GM10847 (cell line): Measurements from ENCODE around the gene MISP.

ENCODE experiments used
- POLR2A ChIP-seq: IDR thresholded peaks from 2 replicates; pipeline ENCODE4 v1.6.1; 2011; ENCODE audit not compliant: insufficient read length; ENCODE audit errors: extremely low read depth

The MISP gene

GRCh38 chr19:739998-740715 lies 10.8 kb upstream of the MISP start:
- no peak for TF ChIP-seq POLR2A

- no peak for TF ChIP-seq POLR2A
Observed at GRCh38 chr19:741506-742131, 9.3 kb upstream of the MISP start.

- TF ChIP-seq POLR2A, result no peak
Observed at GRCh38 chr19:742540-743075, 8.3 kb upstream of the MISP start.

- TF ChIP-seq POLR2A, result no peak
Observed at GRCh38 chr19:743168-743687, 7.7 kb upstream of the MISP start.

- TF ChIP-seq POLR2A, result no peak
Observed at GRCh38 chr19:746208-746819, 4.6 kb upstream of the MISP start.

GRCh38 chr19:746956-747355 lies 4.0 kb upstream of the MISP start:
- no peak for TF ChIP-seq POLR2A

- TF ChIP-seq POLR2A, result no peak
Observed at GRCh38 chr19:747432-748273, 3.3 kb upstream of the MISP start.

GRCh38 chr19:748274-748598 lies 2.7 kb upstream of the MISP start:
- no peak for TF ChIP-seq POLR2A

GRCh38 chr19:749811-750210 lies 1.1 kb upstream of the MISP start:
- TF ChIP-seq POLR2A, result no peak

- TF ChIP-seq POLR2A, result no peak
Observed at GRCh38 chr19:751501-752341, 809 bp downstream of the MISP start.

- no peak for TF ChIP-seq POLR2A
Observed at GRCh38 chr19:752652-753517, 2.0 kb downstream of the MISP start.

- TF ChIP-seq POLR2A, result no peak
Observed at GRCh38 chr19:754530-754929, 3.6 kb downstream of the MISP start.

GRCh38 chr19:755063-755462 lies 4.2 kb downstream of the MISP start:
- TF ChIP-seq POLR2A, result no peak

GRCh38 chr19:756236-756635 lies 5.3 kb downstream of the MISP start:
- no peak for TF ChIP-seq POLR2A
